ENCODE measurements around the gene CELSR3. TPM values are rescaled to one million over a fixed set of nuclear protein-coding genes. Genes with fewer than 3 reads are reported as not detected.

The CELSR3 gene
- total RNA-seq, 2 donors from 2014 or later, result 12.6 to 13.1 TPM

DNA sequence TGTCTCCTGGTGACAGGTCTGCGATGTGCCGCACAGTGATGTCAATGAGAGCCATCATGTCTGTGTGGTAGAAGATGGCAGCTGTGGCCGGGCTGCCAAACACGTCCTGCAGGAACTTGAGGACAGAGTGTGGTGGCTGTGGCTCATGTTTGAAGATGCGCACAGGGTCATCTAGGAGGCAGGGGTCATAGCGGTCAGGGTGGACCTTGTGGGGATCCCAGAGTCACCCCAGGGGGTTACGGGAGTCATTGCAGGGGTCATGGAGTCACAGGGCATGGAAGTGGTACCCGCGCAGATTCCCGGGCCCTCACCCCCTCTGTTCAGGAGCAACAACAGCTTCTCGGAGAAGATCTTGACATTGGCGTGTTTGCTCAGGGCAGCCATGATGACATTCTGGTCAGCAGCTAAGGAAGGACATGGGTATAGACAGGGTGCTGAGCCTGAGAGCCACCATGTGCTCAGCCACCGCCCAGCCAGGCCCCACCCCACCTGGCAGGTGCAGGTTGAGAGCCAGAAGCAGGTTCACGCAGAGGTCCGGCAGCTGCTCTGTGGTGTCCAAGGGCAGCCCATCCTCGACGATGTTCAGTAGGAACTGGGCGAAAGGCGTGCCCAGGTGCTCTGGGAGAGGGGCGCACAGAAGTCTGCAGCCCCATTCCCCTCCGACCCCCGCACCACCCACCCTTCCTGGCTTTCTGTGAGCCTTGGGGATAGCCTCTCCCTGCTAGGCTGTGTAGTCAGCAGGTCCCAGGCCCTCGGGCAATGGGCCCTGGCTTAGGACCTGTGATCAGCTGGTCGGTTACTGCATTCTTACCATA is 16.1 kb upstream of the CELSR3 start:
- no peaks in the 10 kb centered on the region for H3K9me3 Mint-ChIP-seq
- peaks cover 0 to 44% of the 10 kb centered on the region in 2 donors for H3K36me3 Mint-ChIP-seq

DNA sequence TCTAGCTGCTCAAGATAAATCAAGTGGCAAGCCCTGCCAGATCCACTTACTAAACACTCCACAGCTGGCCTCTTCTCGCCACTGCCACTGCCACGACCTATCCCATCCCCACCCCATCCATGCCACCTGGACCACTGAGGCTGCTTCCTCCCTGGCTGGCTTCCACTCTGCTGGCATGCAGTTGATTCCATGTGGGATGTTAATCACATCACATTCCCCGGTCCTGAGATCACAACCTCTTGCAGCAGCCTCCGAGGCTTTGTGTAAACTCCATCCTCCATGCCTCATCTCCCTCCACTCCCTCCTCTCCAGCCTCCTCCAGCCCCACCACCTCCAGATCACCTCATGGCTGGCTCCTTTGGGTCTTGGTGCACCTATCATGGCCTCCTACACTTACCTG is 15.4 kb upstream of the CELSR3 start:
- Mint-ChIP-seq H3K27ac (peak overlapping the region; percentile 3 to 57), H3K9me3 (no peaks in the 10 kb centered on the region), H3K36me3 (peaks cover 0 to 42% of the 10 kb centered on the region in 2 donors)
- ATAC-seq (no peak), DNase-seq (ENCODE audit: low spot score in 2 of 2) (no peak)

More for the DNA sequence above, 16.1 kb upstream of the CELSR3 start:
- ATAC-seq (no peak), DNase-seq (ENCODE audit: low spot score in 2 of 2) (no peak)
- H3K27ac Mint-ChIP-seq, result no peak overlapping the region

DNA sequence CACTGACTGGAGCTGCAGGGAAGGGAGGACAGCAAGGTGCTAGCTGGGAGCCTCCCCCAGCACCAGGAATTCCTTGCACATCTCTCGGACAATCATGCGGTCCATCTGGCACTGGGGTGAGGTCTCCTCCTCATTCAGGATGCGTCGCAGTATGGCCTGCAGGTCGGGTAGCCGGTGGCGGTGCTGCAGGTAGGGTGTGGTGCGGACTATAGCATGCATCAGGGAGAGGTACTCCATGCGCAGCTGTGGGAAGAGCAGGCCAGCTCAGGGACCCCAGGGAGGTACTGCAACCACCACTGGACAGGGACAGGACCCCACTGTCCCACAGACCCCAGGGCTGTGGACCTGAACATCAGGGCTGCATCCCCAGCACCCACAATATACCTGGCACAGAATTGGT is 11.8 kb upstream of the CELSR3 start:
- DNase-seq (ENCODE audit: low spot score in 2 of 2) (no peak), ATAC-seq (peak in 1 of 2 donors; percentile 14)
- Mint-ChIP-seq H3K9me3 (no peaks in the 10 kb centered on the region), H3K36me3 (peaks cover 7 to 33% of the 10 kb centered on the region in 2 donors), H3K27ac (peak overlapping the region in 1 of 2 donors; percentile 51)

DNA sequence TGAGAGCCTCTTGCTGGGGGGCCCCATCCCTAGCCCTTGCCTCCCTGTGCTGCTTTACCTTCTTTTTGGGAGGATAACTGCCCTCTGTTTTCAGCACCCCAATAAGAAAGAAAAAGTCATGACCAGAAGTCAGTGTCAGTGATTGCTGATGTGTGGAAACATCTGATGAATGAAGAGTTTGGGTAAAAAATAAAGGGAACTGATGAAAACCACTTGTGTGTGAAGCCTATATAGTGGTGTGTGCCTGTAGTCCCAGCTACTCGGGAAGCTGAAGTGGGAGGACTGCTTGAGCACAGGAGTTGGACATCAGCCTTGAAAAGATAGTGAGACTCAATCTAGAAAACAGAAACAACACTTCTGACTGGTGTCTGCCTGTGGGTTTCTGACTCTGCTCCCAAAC is 9.8 kb upstream of the CELSR3 start:
- no peak for ATAC-seq
- Mint-ChIP-seq H3K27ac (no peak overlapping the region), H3K9me3 (no peaks in the 10 kb centered on the region), H3K36me3 (peaks cover 7 to 21% of the 10 kb centered on the region in 2 donors)
- DNase-seq (ENCODE audit: low spot score in 2 of 2), result no peak

DNA sequence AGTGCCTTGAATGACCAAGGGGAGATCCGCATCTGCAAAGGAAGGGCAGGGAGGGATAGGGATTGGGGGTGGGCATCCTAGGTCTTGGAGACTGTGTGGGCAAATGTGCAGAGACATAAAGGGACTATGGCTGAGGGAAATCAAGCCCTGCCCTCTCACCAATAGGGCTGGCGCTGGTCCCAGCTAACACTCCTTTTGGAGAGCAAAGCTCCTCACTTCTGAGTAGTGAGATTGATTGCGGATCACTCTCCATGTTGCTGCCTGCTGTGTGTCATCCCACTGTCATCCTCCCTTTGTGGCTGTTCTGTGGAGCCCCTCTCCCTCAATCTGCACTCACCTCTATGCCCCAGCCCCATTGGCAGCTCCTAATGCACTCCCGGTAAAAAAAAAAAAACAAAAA is 2.2 kb upstream of the CELSR3 start:
- Mint-ChIP-seq H3K9me3 (peaks cover 0 to under 1% of the 10 kb centered on the region in 2 donors), H3K27ac (no peak overlapping the region), H3K36me3 (peaks cover 9 to 11% of the 10 kb centered on the region in 2 donors)
- no peak for DNase-seq (ENCODE audit: low spot score in 2 of 2)
- no peak for ATAC-seq

DNA sequence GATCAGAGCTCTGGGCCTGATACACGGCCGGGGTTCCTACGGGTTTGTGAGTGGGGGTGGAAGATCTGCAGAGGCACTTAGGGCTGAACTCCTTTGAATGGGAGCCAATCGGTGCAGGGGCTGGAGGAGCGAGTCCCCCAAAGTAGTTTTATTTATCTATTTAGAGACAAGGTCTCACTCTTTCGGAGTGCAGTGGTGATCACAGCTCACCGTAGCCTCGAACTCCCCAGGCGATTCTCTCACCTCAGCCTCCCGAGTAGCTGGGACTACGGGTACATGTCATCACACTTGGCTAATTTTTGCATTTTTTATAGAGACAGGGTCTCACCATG is 1.6 kb upstream of the CELSR3 start:
- peaks cover 0 to 3% of the 10 kb centered on the region in 2 donors for H3K9me3 Mint-ChIP-seq
- peak overlapping the region in 1 of 2 donors; percentile 84 for H3K27ac Mint-ChIP-seq
- H3K36me3 Mint-ChIP-seq, result peaks cover 11 to 13% of the 10 kb centered on the region in 2 donors
- no peak for ATAC-seq
- no peak for DNase-seq (ENCODE audit: low spot score in 2 of 2)

DNA sequence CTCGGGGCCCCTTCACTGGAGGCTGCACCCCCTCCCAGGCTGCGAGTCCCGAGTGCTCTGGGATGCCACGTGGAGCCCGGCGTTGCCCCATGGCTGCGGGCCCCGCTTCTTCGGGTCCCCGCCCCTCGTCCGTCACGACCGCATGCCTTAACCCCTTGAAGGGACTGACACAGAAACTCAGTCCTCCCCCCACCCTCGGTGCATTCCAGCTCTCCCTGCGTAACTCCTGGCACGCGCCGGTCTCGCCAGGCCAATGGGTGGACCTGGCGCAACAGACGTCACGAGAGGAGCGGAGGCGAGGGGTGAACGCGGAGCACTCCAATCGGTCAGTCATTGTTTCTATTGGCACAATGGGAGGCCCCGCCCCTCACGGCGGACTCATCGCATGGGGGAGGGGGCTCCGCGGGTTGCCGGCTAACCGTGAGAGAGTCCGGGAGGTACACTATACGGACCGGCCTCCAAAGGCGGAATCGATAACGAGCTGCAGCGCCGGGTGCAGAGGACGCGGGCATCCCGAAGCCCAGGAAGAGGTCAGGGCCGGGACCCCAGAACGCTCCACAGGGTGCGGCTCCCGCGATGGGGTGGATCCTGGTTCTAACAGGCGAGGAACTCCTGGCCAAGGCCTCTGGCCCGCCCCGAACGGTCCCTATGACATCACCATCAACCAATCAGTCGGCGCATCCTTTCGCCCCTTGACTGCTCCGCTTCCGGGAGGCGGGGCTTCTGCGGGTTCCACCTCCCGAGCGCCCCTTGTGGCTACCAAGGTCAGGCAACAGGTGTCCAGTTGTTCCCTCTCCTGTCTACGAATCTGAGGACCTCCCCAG is 1.0 kb upstream of the CELSR3 start:
- ATAC-seq (peak; percentile 90), DNase-seq (ENCODE audit: low spot score in 2 of 2) (peak; percentile 92 to 96)
- H3K27ac Mint-ChIP-seq, result peak overlapping the region; percentile 84 to 98
- H3K36me3 Mint-ChIP-seq, result peaks cover 11 to 13% of the 10 kb centered on the region in 2 donors
- peaks cover 0 to 3% of the 10 kb centered on the region in 2 donors for H3K9me3 Mint-ChIP-seq

DNA sequence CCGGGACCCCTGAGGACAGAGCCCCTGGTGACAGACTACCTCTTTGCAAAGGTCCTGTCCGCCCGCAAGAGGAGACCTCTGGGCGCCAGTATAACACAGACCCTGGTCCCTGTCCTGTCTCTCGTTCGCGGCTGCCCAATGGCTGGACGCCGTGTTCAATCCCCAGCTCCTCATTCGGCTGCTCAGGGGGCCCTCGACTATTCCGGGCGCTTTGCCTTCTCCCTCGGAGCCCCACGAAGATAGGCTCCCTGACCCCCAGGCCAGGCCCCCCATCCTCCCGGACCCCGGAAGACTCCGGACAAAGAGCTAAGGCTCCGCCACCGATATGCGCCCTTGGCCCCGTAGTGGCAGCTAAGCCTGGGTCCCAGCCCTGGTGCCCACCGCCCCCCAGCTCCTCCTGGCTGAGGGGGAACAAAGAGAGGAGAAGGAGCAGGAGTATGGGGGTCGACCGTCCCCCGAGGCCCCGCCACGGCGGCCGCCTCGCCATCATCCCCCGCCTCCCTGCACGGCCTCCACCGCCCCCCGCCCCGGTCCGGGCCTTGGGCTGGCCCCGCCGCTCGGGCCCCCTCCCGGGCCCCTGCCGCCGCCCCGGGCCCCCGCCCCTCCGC is 437 bp downstream of the CELSR3 start:
- peak overlapping the region in 1 of 2 donors; percentile 35 for H3K27ac Mint-ChIP-seq
- H3K36me3 Mint-ChIP-seq, result peaks cover 11 to 15% of the 10 kb centered on the region in 2 donors
- DNase-seq (ENCODE audit: low spot score in 2 of 2) (no peak), ATAC-seq (no peak)
- H3K9me3 Mint-ChIP-seq, result peaks cover 0 to 3% of the 10 kb centered on the region in 2 donors

DNA sequence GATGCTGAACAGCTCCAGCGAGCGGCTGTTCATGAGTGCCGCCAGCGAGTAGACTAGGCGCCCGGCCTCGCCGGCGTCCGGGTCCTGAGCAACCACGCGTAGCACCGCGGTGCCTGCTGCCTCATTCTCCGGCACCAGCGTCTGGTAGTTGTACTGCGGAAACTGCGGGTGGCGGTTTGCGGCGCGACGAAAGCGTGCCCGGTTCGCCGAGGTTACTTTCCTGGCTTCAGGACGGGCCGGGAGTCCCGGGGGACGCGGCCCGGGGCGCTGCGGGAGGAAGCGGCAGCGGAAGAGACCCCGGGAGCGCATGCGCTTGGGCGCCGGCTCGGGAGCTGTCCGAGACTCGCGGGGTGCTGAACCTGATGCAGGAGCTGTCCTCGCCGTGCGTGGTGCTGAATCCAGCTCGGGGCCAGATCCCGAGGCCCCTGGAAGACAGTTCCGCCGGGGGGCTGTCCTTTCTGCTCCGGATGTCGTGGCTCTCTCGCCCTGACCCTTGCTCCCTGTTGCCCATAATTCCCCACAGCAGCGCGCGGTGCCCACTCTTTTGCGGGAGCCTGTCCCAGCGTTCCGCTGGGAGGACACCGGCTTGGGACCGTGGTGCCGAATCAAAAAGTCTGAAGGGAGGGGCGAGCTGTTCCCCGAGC is 1.1 kb downstream of the CELSR3 start:
- peaks cover 0 to 3% of the 10 kb centered on the region in 2 donors for H3K9me3 Mint-ChIP-seq
- peak in 1 of 2 donors; percentile 89 for DNase-seq (ENCODE audit: low spot score in 2 of 2)
- peaks cover 11 to 22% of the 10 kb centered on the region in 2 donors for H3K36me3 Mint-ChIP-seq
- peak overlapping the region in 1 of 2 donors; percentile 35 for H3K27ac Mint-ChIP-seq
- ATAC-seq, result no peak

DNA sequence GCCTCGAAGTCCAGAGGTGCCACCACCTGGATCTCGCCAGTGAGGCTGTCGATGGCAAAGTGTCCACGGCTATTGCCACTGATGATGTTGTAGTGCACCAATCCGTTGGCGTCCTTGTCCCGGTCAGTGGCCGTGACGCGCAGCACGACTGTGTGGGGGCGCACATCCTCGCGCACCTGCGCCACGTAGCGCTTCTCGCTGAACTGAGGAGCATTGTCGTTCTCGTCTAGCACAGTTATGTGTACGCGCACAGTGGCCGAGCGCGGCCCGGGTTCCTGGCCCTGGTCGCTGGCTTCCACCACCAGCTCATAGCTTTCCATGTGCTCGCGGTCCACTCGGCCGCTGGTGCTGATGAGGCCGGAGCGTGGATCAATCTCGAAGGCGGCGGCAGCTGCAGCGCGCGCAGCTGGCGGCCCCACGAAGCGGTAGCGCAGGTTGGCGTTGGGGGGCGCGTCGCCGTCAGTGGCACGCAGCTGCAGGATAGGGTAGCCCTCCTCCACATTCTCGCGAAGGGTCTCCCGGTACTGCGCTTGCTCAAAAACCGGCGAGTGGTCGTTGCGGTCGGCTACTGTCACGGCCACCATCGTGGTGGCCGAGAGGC is 1.8 kb downstream of the CELSR3 start:
- Mint-ChIP-seq H3K27ac (no peak overlapping the region), H3K36me3 (peaks cover 11 to 23% of the 10 kb centered on the region in 2 donors), H3K9me3 (peaks cover 0 to 3% of the 10 kb centered on the region in 2 donors)
- no peak for ATAC-seq
- DNase-seq (ENCODE audit: low spot score in 2 of 2), result no peak

DNA sequence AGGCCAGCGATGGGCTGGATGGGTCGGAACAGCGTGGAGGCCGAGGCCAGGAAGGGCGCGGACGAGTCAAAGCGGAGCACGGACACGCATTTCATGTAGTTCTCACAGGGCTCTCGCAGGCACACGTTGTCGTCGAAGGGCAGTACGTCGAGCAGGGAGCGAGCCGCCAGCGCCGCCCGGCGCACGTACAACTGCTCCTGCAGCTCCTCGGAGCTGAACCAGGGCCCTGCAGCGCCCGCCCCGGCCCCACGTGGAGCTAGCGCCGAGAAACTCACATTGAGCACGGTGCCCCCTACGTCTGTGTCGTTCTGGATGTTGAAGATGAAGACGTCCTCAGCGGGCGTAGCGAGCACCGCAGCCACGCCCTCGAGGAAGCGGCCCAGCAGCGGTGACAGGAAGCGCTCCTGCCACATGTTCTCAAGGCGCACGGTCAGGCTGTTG is 5.8 kb downstream of the CELSR3 start:
- Mint-ChIP-seq H3K27ac (peak overlapping the region in 1 of 2 donors; percentile 88), H3K9me3 (peaks cover 0 to 3% of the 10 kb centered on the region in 2 donors), H3K36me3 (peaks cover 0 to 18% of the 10 kb centered on the region in 2 donors)
- DNase-seq (ENCODE audit: low spot score in 2 of 2), result peak; percentile 25 to 67
- ATAC-seq, result peak; percentile 0 to 19

DNA sequence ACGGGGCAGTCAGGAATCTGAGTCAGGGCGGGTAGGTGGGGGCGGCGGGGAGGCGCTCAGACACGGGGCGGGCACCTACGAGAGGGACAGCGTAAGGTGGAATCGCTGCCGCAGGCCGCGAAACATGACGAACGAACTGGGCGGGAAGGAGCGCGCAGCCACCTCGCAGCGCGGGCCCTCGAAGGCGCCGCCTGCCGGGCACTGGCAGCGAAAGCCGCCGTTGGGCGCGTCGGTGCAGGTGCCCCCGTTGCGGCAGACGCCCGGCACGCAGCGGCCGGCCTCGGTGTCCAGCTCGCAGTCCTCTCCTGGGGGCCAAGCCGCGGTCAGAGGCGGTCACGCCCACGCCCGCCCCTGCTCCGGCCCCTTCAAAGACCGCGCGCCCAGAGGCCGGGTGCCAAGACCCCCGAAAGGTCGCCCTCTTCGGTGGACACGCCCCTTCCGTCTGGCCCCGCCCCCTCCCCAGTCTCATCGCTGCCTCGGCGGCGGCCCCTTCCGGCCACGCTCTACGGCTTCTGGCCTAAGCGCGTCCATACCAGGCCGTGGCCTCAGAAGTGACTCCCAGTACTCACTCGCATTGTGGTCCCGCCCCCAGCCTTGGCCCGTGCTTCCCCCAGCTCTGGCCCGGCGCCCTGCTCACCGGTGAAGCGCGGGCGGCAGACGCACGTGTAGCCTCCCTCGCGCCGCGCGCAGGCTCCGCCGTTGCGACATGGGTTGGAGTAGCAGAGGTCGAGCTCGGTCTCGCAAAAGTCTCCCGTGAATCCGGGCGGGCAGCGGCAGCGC is 6.4 kb downstream of the CELSR3 start:
- peaks cover 0 to 18% of the 10 kb centered on the region in 2 donors for H3K36me3 Mint-ChIP-seq
- ATAC-seq (peak; percentile 80 to 83), DNase-seq (ENCODE audit: low spot score in 2 of 2) (peak; percentile 86 to 88)
- peaks cover 0 to 3% of the 10 kb centered on the region in 2 donors for H3K9me3 Mint-ChIP-seq
- peak overlapping the region in 1 of 2 donors; percentile 88 for H3K27ac Mint-ChIP-seq

DNA sequence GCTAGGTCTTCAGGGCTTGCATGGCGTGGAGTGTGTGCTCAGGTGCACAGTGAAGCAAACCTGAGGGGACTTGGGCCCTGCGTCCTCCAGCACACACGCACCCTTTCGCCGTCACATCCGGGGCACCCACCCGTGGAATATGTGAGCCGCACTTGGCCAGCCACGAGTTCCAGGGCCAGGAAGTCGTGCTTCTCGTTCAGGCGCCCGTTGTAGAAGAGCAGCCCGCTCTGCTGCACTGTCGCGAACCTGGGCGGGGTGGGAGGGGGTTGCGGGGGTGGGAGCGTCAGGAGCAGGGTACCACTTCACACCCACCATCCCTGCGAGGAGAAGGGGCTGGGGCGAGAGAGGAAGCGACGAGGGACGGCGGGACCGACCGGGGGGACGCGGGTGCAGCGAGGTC is 7.1 kb downstream of the CELSR3 start:
- Mint-ChIP-seq H3K9me3 (peaks cover 0 to 3% of the 10 kb centered on the region in 2 donors), H3K36me3 (peaks cover 0 to 18% of the 10 kb centered on the region in 2 donors)

DNA sequence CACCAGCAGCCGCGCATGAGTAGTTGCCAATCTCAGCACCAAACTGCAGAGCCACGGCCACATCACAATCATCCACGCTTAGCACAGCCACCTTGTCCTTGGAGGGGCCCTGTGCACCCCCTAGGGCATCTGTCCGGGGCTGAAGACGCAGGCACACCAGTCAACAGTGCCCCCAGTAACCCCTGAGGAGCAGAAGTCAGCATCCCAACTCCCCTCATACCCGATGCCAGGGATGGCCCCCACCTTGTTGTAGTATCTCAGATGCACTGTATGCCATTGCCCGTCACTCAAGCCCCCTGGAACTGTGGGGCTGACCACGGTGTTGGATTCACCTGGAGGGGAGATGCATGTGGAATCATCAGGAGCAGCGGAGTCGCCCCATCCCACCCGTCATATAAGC is 7.6 kb downstream of the CELSR3 start:
- ATAC-seq, result no peak
- DNase-seq (ENCODE audit: low spot score in 2 of 2), result no peak
- Mint-ChIP-seq H3K36me3 (peaks cover 0 to 15% of the 10 kb centered on the region in 2 donors), H3K27ac (peak overlapping the region; percentile 22 to 88), H3K9me3 (peaks cover 0 to 3% of the 10 kb centered on the region in 2 donors)

More for the DNA sequence above, 7.1 kb downstream of the CELSR3 start:
- peak; percentile 19 to 41 for ATAC-seq
- peak in 1 of 2 donors; percentile 45 for DNase-seq (ENCODE audit: low spot score in 2 of 2)
- peak overlapping the region; percentile 22 to 88 for H3K27ac Mint-ChIP-seq
